Measurements from ENCODE around the gene TUBB4A.

The TUBB4A gene

DNA sequence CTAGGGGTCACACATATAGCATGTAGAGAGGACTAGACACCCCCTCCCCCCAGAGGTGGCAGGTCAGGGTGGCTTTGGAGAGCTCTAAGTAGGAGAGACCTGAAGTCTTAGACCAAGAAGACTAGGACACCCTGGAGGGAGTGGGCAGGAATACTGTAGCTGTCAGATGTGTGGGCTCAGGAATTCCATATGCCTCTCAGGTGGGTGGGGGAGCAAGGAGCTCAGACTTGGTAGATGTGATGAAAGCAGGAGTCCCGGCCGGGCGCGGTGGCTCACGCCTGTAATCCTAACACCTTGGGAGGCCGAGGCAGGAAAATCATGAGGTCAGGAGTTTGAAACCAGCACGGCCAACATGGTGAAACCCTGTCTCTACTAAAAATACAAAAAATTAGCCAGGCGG, 36.4 kb downstream of the TUBB4A start:
- DNase-seq: no peak

GRCh38 chr19:6465006-6465405, 37.1 kb downstream of the TUBB4A start:
- no peak for DNase-seq

DNA sequence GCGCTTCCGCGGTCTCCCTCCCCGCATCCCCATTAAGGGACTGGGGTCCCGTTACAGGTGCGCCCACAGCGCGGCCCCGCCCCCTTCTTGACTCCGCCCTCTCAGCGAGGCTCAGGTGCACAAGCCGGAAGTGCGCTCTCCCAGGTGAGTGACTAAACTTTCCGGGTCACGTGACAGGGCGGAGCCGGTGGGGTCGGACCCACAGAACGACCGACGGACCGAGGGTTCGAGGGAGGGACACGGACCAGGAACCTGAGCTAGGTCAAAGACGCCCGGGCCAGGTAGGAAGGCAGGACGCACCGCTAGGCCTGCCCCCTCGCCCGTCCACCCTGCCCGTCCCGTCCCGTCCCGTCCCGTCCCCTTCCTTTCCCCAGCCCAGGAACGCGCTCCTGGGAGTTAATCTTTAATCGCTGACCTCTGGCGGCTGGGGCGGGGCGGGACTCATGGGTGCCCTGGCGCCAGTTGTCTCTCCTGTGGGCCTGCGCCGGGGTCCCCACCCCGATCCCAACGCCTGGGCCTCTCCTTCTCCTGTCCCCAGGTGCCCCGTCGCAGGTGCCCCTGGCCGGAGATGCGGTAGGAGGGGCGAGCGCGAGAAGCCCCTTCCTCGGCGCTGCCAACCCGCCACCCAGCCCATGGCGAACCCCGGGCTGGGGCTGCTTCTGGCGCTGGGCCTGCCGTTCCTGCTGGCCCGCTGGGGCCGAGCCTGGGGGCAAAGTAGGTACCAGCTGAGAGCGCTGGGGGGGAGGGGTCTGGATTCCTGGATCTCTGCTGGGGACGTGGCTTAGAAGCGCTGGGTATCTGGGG, 37.8 kb downstream of the TUBB4A start, which contains the start of gene CRB3:
TSS of gene CRB3 (plus strand) at position 202 of the 804 bp plus-strand sequence. CDS start at position 633, 431 bp downstream.
- DNase-seq: no peak

DNA sequence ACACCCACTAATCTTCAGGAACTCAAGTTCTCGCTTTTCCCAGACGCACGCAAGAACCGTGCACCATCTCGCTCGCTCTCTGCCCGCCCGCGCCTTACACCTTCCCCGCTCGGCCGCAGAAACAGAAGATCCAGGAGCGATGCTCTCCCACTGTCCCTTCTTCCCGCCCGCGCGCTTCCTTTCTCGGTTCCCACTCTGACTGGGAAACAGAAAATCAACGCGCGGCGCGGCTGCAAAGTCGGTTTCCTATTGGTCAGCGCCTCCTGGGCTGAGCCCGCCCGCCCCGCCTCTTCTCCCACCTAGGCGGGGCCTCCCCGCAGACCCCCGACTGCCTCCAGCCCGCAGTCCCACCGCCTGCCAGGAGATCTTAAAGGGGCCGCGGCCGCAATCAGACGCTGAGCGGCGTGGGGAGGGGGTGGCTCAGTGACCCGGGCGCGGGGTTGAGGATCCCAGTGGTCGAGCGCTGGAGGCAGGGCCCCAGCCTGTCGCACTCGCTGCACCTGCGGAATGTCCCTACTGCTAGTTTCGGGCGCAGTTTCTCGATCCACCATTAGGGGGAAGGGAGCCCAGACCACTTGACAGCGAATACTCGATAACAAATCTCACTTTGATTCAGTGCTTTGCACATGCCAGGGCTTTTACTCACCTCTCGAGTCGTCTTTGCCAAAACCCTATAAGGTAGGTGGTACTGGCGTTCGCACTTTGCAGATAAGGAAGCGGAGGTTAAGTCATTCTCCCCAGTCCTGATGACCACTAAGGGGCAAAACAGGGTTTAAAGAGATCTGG, 41.8 kb downstream of the TUBB4A start:
- peak; percentile 96 to 98 for DNase-seq

DNA sequence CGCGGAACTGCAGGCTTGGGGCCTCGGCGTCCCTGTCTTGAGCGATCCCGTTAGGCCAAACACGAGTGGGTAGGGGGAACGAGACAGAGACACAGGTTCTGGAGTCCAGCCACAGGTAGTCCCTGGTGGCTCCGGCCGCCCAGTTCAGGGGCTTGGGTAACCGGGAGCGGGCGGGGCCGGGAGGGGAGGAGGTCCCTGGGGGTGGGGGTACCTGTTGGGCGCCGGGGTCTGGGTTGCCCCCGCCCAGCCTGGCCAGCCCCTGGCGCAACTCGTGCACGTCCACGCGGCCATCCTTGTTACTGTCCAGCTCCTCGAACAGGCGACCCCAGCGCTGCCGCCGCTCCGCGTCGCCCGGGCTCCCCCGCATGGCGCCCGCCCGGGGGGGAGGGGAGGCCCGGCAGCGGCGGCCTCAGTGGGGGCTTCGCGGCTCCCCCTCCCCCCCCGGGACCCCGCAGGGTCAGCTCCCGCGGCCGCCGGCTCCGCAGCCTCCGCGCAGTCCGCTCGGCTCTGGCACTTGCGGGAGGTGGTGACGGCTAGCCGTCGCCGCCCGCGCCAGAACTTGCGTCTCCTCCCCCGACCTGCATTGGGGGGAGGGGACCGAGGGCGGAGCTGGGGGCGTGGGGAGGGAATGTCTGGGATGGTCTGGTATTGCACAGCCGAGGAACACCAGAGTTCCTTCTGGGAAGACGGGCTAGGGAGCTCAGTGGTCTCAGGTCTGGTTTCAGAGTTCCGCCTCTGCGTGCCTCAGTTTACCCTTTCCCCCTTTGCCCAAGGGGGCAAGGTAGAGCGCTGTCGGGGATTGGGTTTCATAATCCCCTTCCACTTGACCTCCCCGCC, 42.6 kb downstream of the TUBB4A start, which contains the start of gene SLC25A23:
TSS of gene SLC25A23 (minus strand) at position 531 of the 837 bp plus-strand sequence. CDS start at position 367, 164 bp downstream.
- no peak for DNase-seq

DNA sequence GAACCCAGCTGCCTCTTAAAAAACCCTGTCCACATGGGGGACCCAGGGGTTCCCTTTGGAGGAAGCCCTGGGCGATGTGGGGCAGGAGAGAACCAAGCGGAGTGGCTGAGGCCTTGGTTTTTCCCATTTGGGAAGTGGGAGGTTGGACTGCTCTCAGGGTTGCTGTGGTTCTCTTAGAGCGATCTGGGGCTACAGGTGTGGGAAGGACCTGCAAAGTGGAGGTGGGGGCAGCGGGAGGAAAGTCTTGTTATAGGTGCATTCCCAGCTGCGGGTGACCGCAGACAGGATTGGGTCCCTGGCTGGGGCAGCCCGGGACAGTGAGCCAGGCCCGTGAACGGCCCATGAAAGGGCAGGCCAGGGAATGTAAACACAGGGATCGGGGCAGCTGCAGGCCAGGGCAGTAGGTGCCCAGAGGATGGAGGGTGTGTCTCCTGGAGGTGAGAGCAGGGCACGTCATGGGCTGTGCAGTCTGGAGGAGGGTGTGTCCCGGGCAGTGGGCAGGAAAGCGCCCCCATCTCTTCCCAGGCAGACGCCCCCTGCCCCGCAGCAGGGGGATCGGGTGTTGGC, 43.3 kb downstream of the TUBB4A start:
- no peak for DNase-seq

- no peak for DNase-seq
Observed at GRCh38 chr19:6457958-6458694, 44.0 kb downstream of the TUBB4A start.

- no peak for DNase-seq
Observed at GRCh38 chr19:6455924-6456323, 46.2 kb downstream of the TUBB4A start.

GRCh38 chr19:6453951-6454565, 48.1 kb downstream of the TUBB4A start:
- no peak for DNase-seq

GRCh38 chr19:6452899-6453298, 49.2 kb downstream of the TUBB4A start:
- no peak for DNase-seq

DNA sequence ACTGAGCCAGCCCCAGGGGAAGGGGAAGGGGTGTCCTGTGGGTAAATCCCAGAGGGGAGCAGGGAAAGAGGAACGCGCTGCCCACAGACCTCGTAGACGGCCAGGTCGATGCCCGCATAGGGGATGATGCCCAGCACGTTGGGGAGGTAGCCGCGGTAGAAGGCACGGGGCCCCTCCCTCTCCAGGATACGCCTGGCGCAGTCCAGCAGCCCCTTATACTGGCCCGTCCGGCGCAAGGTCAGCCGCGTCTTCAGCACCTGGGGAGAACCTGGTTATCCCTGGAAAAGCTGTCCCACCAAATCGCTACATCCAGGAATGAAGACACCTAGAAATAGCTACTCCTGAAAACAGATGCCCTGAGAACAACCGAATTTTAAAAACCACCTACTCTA, 49.9 kb downstream of the TUBB4A start:
- no peak for DNase-seq

GRCh38 chr19:6451583-6452222, 50.4 kb downstream of the TUBB4A start:
- no peak for DNase-seq

- DNase-seq: no peak
Observed at GRCh38 chr19:6450166-6450565, 51.9 kb downstream of the TUBB4A start.

DNA sequence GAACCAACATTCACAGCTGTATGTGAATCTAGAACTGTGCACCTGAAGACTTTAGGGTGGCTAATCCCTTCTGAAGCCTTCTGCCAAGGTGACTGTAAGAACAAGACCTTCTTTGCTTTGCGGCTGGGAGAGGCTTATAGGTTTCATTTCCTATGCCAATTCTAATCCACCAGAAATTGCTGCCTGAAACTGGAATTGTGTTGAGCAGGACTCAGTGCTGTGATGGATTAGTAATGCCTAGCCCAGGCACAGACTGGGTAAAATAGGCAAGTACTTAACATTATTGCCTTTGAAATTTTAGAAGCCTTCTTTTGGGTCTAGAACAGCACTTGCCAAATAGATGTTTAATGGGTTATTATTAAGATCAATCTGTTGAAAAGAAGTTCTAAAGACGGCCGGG, 54.1 kb downstream of the TUBB4A start:
- no peak for DNase-seq

GRCh38 chr19:6446452-6446851, 55.7 kb downstream of the TUBB4A start:
- no peak for DNase-seq
